ENCODE results near the gene ATP6V1G1. TPM values are rescaled to one million over a fixed set of nuclear protein-coding genes. Genes with fewer than 3 reads are reported as not detected.

Gene ATP6V1G1
- total and polyA plus RNA-seq, 2 experiments from 2014 or later: 166 to 509 TPM

DNA sequence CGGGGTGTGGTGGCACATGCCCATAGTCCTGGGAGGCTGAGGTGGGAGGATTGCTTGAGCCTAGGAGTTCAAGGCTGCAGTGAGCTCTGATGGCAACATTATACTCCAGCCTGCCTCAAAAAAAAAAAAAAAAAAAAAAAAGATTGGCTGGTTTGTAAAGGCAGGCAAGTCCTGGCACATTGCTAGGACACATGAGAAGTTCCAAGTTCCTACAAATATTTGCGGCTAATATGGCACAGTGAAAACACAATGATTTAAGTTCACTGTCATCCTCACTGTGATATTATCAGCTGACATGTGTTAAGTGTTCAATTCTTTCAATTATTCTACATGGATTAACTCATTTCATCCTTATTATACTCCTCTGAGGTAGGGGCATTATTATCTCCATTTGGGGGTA is 43.6 kb downstream of the ATP6V1G1 start:
- no peaks in the 10 kb centered on the region for H3K9me3 Mint-ChIP-seq
- H3K4me1 Mint-ChIP-seq: no peaks in the 10 kb centered on the region
- no peak overlapping the region for H3K4me3 ChIP-seq
- no peaks in the 10 kb centered on the region for H3K9me2 ChIP-seq (ENCODE audit: insufficient read depth)
- no peaks in the 10 kb centered on the region for H3F3A ChIP-seq (replicated peaks; ENCODE audit: low read depth)
- no peaks in the 10 kb centered on the region for H3K79me2 ChIP-seq (replicated peaks; ENCODE audit: insufficient read depth)
- no peaks in the 10 kb centered on the region for H3K4me1 ChIP-seq (ENCODE audit: insufficient read depth)
- peaks cover 52% of the 10 kb centered on the region for H3K36me3 Mint-ChIP-seq (ENCODE audit: low read depth)
- no peaks in the 10 kb centered on the region for H4K20me1 ChIP-seq (replicated peaks; ENCODE audit: insufficient read depth)
- H2AFZ ChIP-seq: no peak overlapping the region
- peaks cover 7% of the 10 kb centered on the region for H3K27me3 Mint-ChIP-seq (ENCODE audit: insufficient read depth, low read depth, poor library complexity)
- H3K27ac Mint-ChIP-seq: no peak overlapping the region
- no peak overlapping the region for H3K4me2 ChIP-seq
- TF ChIP-seq ETS1 (IDR thresholded peaks at IDR 0.05): no peak
- TF ChIP-seq CREB1 (CRISPR knock-in tag; IDR thresholded peaks at IDR 0.05; ENCODE audit: low read depth): no peak
- TF ChIP-seq ZNF331 (CRISPR knock-in tag; IDR thresholded peaks at IDR 0.05; ENCODE audit: low read depth): no peak
- TF ChIP-seq CTCF (conservative IDR thresholded peaks at IDR 0.05; ENCODE audit: low read depth in 2 of 2): no peak
- TF ChIP-seq NANOG (IDR thresholded peaks at IDR 0.05; ENCODE audit: borderline replicate concordance): no peak
- no peak for TF ChIP-seq STAT1 (IDR thresholded peaks at IDR 0.05; ENCODE audit: unreplicated experiment)
- TF ChIP-seq ZNF114 (CRISPR knock-in tag; IDR thresholded peaks at IDR 0.05): no peak
- no peak for TF ChIP-seq EZH2phosphoT487 (IDR thresholded peaks at IDR 0.05; ENCODE audit: unreplicated experiment)
- no peak for TF ChIP-seq ZNF462 (CRISPR knock-in tag; IDR thresholded peaks at IDR 0.05)
- DNase-seq (ENCODE audit: low spot score) (no peak), ATAC-seq (no peak)
- no peaks in the 10 kb centered on the region for H3K27me3 ChIP-seq (ENCODE audit: insufficient read depth)
- no peak overlapping the region for H3K4me3 Mint-ChIP-seq
- no peaks in the 10 kb centered on the region; the same call in 1 of the 2 replicates for H3K36me3 ChIP-seq (ENCODE audit: insufficient read depth)
- no peak overlapping the region for H3K27ac ChIP-seq (ENCODE audit: low read depth)
